Stimulated activated CD8-positive, alpha-beta memory T cell treated with anti-CD3 and anti-CD28 coated beads, Interleukin-7, amount 100 ng/mL, for 4 hours (primary cell): Measurements from ENCODE around the gene SKA1.

ENCODE experiments used
- DNase-seq, 2 donors: peaks; one replicate each; pipeline ENCODE4 v3.0.0-alpha.2; 2020; ENCODE audit warnings: low read depth in 2 of 2

SKA1 gene, protein sequence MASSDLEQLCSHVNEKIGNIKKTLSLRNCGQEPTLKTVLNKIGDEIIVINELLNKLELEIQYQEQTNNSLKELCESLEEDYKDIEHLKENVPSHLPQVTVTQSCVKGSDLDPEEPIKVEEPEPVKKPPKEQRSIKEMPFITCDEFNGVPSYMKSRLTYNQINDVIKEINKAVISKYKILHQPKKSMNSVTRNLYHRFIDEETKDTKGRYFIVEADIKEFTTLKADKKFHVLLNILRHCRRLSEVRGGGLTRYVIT

DNA sequence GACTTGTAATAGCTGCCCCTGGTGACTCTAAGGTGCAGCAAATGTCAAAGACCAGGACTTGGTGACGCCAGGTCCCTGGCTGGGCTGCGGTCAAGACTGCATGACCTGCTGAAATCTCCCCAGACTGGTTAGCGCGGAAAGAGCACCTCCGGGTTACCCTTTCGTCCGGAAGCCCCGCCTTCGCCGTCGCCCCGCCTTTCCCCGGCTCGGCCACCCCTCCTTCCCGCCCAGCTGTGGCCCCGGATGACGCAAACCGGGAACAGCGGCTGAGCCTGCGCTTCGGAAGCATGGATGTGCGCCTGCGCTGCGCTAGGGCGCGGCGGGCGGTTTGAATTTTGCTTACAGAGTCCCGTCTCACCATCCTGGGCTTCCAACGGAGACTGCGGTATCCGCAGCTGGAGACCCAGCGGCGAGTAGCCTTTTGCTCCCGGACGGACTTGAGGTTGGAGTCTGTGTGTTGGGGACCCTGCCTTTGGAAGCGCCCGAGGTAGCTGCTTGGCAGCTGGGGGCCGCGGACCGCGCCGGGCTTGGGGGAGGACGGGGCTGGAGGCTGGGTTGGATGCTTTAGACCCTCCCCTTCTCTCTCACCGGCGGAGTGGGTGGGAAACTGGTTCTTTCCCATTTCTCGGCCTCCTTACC lies at the start of gene SKA1:
Gene SKA1, plus strand, starts transcription at position 294 of the 639 bp plus-strand sequence. CDS start 785 bp downstream, outside the sequence.
- peak; percentile 79 to 86 for DNase-seq

DNA sequence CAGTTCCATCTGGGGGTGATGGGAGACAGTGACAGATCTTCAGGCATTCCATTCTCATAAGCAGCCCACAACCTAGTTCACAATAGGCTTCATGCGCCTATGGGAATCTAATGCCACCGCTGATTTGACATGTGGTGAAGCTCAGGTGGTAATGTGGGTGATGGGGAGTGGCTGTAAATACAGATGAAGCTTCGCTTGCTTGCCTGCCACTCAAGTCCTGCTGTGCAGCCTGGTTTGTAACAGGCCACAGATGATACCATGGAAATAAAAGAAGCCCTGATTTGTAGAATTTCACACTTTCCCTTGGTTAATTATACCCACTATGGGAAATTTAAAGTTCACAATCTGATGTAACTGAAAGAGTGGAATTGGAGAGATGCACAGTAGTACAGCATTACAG lies 46.9 kb upstream of the SKA1 start:
- DNase-seq = no peak

DNA sequence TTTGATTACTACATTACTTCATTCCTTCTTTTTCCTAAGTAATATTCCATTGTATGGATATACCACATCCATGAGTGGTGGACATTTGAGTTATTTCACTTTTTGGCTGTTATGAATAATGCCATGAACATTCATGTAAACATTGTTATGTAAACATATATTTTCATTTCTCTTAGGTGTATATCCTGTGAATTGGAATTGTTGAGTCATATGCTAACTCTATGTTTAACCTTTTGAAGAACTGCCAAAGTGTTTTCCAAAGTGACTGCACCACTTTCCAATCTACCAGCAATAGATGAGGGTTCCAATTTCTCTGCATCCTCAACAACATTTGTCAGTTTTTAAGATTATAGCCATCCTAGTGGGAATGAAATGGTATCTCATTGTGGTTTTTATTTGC lies 44.7 kb upstream of the SKA1 start:
- no peak for DNase-seq

DNA sequence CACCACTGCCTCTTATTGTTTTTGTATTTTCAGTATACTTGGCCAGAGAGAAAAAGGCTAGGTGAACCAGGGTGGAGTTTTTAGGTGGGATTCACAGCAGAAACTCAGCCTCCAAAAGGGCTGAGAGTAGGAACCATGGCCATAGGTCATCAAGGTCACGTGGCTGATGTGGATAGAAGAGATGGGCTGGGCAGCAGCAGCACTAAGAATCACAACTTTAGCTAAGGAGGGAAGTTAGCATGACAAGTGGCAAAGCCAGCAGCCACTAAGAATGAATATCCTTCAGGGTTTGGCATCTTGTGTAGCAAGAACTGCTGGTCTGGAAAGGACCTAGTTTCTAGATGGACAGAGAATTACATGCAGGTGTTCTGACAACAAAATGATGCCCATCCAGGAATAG lies 43.2 kb upstream of the SKA1 start:
- DNase-seq = no peak

DNA sequence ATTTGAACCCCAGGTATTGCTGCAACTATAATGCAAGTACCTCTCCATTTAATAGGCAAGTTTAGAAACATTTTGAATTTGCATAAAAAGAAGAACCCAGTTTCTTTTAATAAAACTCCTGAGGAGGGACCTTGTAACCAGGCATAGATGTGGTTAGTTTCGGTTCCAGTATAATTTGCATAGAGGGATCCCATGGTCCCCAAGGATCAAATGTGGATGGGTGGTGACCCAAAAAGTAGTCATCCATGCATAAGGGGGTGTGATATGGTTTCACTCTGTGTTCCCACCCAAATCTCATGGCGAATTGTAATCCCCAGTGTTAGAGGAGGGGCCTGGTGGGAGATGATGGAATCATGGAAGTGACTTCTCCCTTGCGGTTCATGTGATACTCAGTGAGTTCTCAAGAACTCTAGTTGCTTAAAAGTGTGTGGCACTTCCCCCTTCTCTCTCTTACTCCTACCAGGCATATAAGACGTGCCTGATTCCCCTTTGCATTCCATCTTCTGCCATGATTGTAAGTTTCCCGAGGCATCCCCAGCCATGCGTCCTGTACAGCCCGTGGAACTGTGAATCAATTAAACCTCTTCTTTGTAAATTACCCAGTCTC lies 40.2 kb upstream of the SKA1 start:
- DNase-seq = no peak

DNA sequence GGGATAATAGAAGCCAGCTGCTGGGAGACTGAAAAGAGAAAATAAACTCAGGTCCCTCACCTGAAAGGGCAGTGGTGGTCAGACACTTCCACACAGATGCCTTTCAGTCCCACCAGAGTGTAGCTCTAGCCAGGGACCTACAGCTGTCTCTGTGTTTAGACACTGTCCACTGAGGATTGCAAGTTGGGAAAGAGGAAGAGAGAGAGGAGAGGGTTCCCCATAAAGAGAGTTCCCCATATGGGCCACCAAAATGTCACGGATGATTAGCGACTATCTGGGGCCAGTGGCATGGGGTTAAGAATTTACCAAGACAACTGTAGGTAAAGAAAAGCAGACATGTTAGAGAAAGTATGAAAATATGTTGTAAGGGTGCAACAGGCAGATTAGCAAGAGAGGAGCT lies 36.7 kb upstream of the SKA1 start:
- DNase-seq = no peak

DNA sequence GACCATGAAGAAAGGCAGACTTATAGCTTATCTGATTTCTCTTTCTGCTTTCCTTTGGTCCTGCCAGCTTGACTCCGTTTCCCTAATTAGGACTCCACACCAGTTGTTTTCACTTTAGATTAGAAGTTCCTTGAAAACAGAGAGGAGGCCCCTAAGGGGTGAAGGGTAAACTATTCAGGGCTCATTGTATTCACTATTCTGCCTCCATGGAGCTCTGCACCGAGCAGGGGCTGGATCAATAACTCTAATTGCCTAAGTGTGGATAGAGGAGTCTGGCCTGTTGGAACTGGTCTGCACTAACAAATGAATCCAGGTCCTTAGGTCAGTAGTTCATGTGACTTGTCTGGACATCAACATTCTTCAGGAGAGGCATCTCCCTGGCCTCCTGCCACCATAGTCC lies 36.1 kb upstream of the SKA1 start:
- no peak for DNase-seq

DNA sequence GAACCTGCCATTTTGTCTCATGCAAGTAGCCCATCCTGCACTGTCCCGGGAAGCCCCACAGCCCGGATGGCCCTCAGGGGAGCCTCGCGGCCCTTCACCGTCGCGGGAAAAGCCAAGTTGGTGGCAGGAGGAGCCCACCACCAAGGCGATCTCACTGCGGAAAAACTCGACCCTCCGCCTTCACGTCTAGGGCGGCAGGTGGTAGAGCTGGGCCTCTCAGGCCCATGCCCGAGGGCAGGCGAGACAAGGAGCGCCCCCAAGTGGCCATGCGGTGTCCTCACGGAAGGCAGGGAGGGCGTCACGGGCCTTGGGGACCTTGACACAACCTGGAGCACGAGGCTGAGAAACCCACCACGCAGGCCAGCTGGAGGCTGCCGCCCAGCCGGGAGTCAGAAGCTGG lies 34.8 kb upstream of the SKA1 start:
- DNase-seq = no peak

DNA sequence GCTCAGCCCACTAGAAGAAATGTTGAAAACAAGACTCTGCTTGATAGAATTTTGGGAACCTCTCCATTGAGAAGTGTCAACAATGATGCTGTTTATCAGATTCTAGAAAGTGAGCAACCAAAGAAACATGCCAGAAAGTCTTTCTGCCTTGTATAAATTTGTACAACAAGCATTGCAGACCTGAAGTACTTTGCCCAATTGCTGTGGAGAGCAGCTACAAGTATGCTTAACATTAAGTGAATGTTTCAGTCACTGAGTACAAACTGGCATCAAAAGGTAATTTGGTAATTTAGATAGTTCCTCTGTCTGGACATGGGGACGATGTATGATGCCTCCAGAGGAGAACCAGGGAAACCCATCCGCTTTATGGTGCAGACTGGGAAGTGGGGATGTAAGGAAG lies 33.4 kb upstream of the SKA1 start:
- DNase-seq = no peak

DNA sequence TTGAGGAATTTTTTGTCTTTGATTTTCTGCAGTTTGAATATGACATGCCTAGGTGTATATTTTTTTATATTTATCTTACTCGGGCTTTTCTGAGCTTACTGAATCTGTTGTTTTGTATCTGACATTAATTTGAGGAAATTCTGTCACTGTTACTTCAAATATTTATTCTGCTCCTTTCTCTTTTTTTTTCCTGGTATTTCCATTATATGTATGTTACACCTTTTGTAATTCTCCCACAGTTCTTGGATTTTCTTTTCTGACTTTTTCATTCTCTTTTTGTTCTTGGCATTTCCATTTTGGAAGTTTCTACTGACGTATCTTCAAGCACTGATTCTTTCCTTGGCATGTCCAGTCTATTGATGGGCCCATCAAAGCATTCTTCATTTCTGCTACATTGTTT lies 24.1 kb upstream of the SKA1 start:
- DNase-seq = no peak

DNA sequence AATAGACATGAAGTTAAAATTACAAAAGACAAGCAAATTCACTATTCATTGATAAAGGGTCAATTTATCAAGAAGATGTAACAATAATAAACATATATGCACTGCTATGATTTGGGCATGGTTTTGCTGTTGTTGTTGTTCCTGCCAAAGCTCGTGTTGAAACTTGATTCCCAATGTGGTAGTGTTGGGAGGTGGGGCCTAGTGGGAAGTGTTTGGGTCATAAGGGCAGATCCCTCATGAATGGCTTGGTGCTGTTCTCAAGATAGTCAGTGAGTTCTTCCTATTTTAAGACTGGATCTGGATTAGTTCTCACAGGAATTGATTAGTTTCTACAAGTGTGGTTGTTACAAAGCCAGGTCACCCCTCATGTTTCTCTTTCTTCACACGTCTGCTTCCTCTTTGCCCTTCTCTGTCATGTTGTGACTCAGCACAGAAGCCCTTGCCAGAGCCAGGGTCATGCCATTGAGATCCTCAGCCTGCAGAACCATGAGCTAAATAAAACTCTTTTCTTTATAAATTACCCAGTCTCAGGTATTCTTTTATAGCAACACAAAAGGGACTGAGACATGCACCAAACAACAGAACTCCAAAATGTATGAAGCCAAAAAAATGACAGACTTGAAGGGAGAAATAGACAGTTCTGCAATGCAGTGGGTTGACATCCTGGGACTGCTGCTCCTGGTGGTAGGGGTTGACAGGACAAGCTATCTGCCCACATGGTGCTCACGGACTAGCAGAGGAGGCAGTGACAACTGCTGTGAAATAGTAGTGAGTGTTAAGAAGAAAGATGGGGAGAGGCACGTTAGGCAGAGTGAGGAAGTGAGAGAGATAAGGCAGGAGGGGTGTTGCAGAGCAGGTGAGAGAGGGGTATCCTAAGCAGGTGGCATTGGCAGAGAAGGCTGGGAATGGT lies 18.6 kb upstream of the SKA1 start:
- no peak for DNase-seq

DNA sequence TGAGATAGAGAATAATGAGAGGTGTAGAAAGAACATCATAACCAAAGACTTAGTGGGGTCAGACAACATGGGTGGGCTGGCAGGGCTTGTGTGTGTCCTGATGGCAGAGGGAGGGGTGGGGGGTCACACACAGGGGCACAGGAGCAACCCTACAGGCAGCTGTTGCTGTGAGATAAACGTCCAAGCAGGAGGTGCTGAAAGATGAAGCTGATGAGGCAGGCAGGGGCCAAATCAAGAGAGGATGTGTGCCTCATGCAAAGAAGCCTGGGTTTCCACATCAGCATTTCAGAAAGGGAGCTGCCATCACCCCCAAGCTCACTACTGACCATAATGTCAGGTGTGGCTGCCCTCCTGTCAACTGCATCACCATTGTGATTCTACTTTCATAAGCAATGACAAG lies 16.0 kb upstream of the SKA1 start:
- DNase-seq = no peak

DNA sequence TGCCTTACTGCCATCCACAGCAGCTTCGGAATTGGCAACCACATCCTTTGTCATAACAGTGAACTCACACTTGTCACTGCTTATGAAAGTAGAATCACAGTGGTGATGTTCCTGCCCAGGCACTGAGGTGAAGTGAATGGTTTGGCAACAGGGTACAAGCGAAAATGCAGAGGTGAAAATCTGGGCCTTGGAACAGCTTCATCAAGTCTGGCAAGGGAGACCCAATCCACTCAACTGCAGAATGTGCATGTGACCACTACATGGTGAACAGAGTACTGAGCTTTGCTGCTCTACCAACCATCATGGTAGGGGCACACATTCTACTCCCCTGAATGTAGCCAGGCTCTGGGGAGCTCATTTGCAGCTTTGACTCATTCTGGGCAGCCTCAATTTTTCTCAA lies 15.0 kb upstream of the SKA1 start:
- no peak for DNase-seq

DNA sequence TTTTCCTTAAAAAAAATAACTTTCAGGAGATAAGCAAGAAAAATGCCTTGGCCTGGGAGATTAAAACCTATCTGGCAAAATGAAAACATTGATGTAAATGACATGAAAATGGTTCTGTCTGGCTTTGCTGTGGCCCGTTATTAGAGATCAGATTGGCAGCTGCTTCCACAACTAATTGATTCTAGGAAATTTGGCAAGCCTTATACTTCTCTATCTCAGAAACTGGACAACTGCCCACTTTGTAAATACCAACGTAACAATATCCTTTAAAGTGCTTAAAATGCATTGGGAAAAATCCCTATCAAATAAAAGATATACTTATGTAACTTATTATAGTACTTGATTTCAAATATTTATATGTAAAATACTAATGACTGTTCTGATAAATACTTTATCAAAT lies 14.2 kb upstream of the SKA1 start:
- no peak for DNase-seq

DNA sequence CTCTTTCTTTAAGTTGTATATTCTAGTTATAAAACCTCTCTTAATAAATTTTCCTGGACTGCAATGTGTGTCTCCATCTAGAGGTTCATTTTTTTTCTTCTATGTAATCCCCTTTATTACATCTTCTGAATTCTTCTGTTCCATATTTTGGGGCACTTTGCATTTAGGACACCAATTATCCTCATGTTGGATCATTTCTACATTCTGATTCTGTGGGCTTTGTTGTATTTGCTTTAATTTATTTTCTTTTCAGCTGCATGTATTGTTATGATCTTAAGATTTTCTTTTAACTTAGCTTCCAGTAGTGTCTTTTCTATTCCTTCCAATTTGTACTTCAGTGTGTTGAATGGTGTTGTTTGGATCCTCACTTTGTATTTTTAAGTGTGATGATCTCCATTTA lies 5.2 kb upstream of the SKA1 start:
- DNase-seq = no peak

DNA sequence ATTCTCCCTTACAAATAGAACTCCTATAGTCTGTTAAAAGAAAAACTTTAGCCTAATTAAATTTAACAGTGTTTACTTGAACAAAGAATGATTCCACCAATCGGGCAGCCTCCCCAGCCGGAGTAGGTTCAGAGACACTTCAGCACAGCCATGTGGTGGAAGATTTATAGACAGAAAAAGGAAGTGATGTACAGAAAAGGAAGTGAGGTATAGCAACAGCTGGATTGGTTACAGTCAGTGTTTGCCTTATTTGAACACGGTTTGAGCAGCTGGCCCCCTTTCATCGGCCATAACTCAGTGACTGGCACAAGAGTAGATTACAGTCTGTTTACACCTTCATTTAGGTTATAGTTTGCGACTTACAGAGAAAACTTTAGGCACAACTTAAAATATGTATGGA lies 2.1 kb upstream of the SKA1 start:
- no peak for DNase-seq

DNA sequence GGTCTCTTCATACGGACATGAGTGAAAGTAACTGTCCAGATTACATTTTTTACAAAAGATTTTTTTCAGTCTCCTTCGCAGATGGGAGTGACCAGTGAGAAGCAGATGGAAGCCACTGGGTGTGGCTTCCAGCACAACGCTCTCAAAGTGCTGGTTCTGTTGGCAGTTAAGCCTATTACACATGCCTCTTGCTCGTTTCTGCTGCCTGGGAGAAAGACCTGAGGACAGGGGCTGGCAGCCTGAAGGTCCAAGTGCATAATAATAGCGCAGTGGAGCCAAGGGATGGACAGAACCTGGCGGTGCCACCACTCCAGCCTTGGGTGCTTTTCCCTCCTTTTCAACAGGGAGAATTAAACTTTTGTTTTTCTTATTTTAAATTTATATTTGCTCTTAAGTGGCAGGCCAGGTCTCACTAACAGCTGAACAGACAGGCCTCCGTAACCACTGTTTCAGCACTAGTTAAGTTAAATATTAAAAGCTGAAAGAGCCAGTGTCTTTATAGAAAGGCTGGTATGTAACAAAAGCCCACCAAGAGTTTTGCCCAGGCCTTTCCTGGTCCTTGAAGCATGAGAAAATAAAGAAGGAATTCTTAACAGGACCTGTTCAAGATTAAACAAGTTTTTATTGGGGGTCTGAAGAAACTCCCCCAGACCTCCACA lies 1.2 kb upstream of the SKA1 start:
- DNase-seq = no peak

DNA sequence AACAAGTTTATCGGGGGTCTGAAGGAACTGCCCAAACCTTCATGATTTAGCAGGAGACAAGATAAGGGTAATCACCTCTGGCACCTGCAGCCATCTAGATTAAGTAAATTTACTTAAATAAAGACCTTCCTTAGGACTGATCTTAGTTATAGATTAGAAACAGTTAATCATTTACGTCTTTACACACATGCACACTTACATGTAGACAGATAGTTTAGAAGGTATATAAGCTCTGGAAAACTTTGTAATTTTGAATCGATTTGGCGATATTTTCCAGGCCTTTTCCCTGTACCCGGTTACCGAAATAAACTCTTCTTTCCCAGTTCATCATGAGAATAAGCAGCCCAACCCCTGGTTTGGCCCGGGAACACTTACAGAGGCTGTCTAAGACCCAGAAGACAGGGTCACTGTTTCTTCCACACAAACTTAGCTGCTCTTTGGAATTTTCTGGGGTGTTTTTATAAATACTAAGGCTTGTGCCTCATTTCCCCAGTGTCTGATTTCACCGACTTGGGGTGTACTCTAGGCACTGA lies 560 bp upstream of the SKA1 start:
- DNase-seq = no peak

DNA sequence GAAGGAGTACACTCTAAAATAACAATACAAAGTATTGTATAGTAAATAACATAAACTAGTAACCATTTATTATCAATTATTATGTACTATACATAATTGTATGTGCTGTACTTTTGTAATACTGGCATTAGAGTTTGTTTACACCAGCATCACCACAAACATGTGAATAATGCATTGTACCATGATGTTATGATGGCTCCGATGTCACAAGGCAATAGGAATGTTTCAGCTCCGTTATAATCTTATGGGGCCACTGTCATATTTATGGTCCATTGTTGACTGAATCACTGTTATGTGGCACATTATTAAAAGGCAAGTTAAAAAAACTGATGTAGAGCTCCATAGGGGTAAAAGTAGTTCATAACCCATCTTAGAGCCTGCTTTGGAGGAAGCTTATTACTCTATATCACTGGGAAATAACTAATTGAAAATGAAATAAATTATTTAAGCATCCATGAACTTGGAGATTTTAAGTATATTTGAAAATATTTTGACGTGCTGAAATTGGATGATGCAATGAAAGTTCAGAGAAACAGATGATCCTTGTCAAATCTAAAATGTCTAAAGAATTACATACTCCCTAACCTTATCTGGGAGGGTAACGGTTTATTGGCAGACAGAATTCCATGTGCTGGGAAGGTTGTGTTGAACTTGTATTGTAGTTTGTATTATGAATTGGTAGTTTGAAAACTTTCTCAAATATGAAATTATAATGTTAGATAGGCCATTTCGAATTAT lies 2.4 kb downstream of the SKA1 start:
- DNase-seq = no peak

DNA sequence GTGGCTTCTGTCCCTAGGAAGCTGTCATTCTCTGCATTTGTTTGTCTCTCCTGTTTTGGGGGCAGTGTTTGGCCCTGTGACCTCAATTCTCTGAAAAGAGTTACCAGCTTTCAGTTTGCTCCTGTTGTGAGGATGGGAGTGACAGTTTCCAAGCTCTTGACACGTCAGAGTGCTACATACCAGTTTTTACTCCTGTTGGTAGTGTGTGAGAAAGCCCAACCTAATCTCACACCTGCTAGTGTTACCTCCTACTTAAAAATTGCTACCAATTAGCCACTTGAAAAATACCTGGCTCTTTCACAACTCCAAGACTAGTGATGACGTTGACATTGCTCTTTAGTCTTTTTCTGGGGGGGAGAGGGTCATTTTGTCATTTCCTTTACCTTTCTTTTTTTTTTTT lies 14.1 kb downstream of the SKA1 start:
- no peak for DNase-seq

DNA sequence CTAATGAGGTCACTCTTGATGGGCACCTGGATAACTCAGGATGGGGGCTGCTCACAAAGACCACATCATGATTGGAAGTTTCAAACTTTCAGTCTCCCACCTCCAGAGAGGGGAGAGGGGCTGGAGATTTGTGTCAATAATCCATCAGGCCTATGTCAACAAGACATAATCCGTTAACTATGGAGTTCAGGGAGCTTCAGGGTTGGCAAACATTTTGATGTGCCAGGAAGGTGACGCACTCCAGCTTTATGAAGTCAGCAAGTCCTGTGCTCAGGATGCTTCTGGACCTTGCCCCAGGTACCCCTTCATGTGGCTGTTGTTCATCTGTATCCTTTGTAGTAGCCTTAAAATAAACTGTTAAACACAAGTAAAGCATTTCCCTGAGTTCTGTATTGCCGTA lies 19.0 kb downstream of the SKA1 start:
- DNase-seq = no peak
